GM23338 (cell line): ENCODE results near the gene AXL.

Experiments used
- EZH2phosphoT487 ChIP-seq: fragments of 200-600 bp; sonication (generic); IDR thresholded peaks from one replicate; pipeline ENCODE4 v1.8.1; 2018; ENCODE audit warnings: antibody characterized with exemption; ENCODE audit not compliant: unreplicated experiment
- POLR2AphosphoS5 ChIP-seq: IDR thresholded peaks from 2 replicates; pipeline ENCODE4 v1.6.1; 2016; ENCODE audit warnings: antibody characterized with exemption, low read depth
- STAT1 ChIP-seq: IDR thresholded peaks from one replicate; pipeline ENCODE4 v1.6.1; 2016; ENCODE audit warnings: antibody characterized with exemption; ENCODE audit not compliant: unreplicated experiment
- TF ChIP-seq, protein P1 (sequence below), 2 experiments: fragments of 200-600 bp in 1 of 2; sonication (generic) in 1 of 2; conservative IDR thresholded peaks; 2 replicates each; pipeline versions ENCODE4 v1.5.1 to v1.6.1; 2016 to 2017; ENCODE audit warnings: antibody characterized with exemption in 2 of 2, low read depth in 2 of 2, mild to moderate bottlenecking in 2 of 2, moderate library complexity in 1 of 2

DNA sequence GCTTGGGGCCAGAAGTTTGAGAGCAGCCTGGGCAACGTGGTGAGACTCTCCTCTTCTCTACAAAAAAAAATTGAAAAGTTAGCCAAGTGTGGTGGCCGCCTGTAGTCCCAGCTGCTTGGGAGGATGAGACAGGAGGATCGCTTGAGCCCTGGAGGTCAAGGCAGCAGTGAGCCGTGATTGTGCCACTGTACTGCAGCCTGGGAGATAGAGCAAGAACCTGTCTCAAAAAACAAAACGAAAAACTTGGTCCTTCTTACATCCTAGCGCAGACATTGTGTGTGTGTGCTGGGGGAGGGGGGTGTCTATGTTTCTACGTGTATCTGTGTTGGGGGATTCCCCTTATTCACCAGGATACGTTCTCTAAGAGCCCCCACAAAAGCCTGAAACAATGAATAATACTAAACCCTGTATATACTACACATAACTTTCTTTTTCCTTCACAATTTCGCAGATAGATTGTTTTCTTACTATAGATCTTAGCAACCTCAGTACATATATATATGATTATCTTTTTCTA is 7.9 kb downstream of the AXL start:
- TF ChIP-seq, protein P1, sequence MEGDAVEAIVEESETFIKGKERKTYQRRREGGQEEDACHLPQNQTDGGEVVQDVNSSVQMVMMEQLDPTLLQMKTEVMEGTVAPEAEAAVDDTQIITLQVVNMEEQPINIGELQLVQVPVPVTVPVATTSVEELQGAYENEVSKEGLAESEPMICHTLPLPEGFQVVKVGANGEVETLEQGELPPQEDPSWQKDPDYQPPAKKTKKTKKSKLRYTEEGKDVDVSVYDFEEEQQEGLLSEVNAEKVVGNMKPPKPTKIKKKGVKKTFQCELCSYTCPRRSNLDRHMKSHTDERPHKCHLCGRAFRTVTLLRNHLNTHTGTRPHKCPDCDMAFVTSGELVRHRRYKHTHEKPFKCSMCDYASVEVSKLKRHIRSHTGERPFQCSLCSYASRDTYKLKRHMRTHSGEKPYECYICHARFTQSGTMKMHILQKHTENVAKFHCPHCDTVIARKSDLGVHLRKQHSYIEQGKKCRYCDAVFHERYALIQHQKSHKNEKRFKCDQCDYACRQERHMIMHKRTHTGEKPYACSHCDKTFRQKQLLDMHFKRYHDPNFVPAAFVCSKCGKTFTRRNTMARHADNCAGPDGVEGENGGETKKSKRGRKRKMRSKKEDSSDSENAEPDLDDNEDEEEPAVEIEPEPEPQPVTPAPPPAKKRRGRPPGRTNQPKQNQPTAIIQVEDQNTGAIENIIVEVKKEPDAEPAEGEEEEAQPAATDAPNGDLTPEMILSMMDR (conservative IDR thresholded peaks at IDR 0.05; ENCODE audit: low read depth in 2 of 2), result no peak
- TF ChIP-seq EZH2phosphoT487 (no peak), STAT1 (no peak), POLR2AphosphoS5 (no peak)
